Measurements from ENCODE around the gene TOR1A.

Gene TOR1A

GRCh38 chr9:129867136-129868022, 43.4 kb upstream of the TOR1A start:
- TF ChIP-seq YY1 (IDR thresholded peaks at IDR 0.05; ENCODE audit: insufficient read depth, insufficient read length) = no peak
- no peak for TF ChIP-seq SUZ12 (IDR thresholded peaks at IDR 0.05; ENCODE audit: extremely low read depth, insufficient read depth, insufficient read length)
- no peak for TF ChIP-seq ZNF274 (IDR thresholded peaks at IDR 0.05; ENCODE audit: low read depth, low read length)
- no peak for DNase-seq (ENCODE audit: low read depth, low spot score)
- peaks cover 33% of the 10 kb centered on the region for H3K36me3 ChIP-seq (ENCODE audit: insufficient read depth, insufficient read length, low read length)
- H3K9me3 ChIP-seq (ENCODE audit: insufficient read depth, low read length) = no peaks in the 10 kb centered on the region
- peaks cover 6% of the 10 kb centered on the region for H3K4me1 ChIP-seq (ENCODE audit: insufficient read depth, insufficient read length)
- no peaks in the 10 kb centered on the region for H3K27me3 ChIP-seq (ENCODE audit: insufficient read depth, insufficient read length)
- peak overlapping the region; percentile 50 for H3K9ac ChIP-seq (ENCODE audit: insufficient read length, low read depth)
- no peak overlapping the region for H3K4me3 ChIP-seq (ENCODE audit: insufficient read length, low read depth)

GRCh38 chr9:129866394-129867135, 42.6 kb upstream of the TOR1A start:
- no peak overlapping the region for H3K9ac ChIP-seq (ENCODE audit: insufficient read length, low read depth)
- H3K9me3 ChIP-seq (ENCODE audit: insufficient read depth, low read length) = no peaks in the 10 kb centered on the region
- TF ChIP-seq YY1 (IDR thresholded peaks at IDR 0.05; ENCODE audit: insufficient read depth, insufficient read length) (no peak), SUZ12 (IDR thresholded peaks at IDR 0.05; ENCODE audit: extremely low read depth, insufficient read depth, insufficient read length) (no peak), ZNF274 (IDR thresholded peaks at IDR 0.05; ENCODE audit: low read depth, low read length) (no peak)
- peaks cover 6% of the 10 kb centered on the region for H3K4me1 ChIP-seq (ENCODE audit: insufficient read depth, insufficient read length)
- H3K4me3 ChIP-seq (ENCODE audit: insufficient read length, low read depth) = no peak overlapping the region
- H3K36me3 ChIP-seq (ENCODE audit: insufficient read depth, insufficient read length, low read length) = peaks cover 39% of the 10 kb centered on the region
- no peak for DNase-seq (ENCODE audit: low read depth, low spot score)
- no peaks in the 10 kb centered on the region for H3K27me3 ChIP-seq (ENCODE audit: insufficient read depth, insufficient read length)

- Histone ChIP-seq H3K4me3 (ENCODE audit: insufficient read length, low read depth) (no peak overlapping the region), H3K9me3 (ENCODE audit: insufficient read depth, low read length) (no peaks in the 10 kb centered on the region), H3K36me3 (ENCODE audit: insufficient read depth, insufficient read length, low read length) (peaks cover 46% of the 10 kb centered on the region), H3K27me3 (ENCODE audit: insufficient read depth, insufficient read length) (no peaks in the 10 kb centered on the region), H3K4me1 (ENCODE audit: insufficient read depth, insufficient read length) (peaks cover 6% of the 10 kb centered on the region), H3K9ac (ENCODE audit: insufficient read length, low read depth) (no peak overlapping the region)
- no peak for DNase-seq (ENCODE audit: low read depth, low spot score)
- TF ChIP-seq ZNF274 (IDR thresholded peaks at IDR 0.05; ENCODE audit: low read depth, low read length) (no peak), YY1 (IDR thresholded peaks at IDR 0.05; ENCODE audit: insufficient read depth, insufficient read length) (no peak), SUZ12 (IDR thresholded peaks at IDR 0.05; ENCODE audit: extremely low read depth, insufficient read depth, insufficient read length) (no peak)
Measured at GRCh38 chr9:129865668-129866320, 41.9 kb upstream of the TOR1A start.

GRCh38 chr9:129864991-129865647, 41.2 kb upstream of the TOR1A start:
- Histone ChIP-seq H3K4me1 (ENCODE audit: insufficient read depth, insufficient read length) (peaks cover 6% of the 10 kb centered on the region), H3K36me3 (ENCODE audit: insufficient read depth, insufficient read length, low read length) (peaks cover 46% of the 10 kb centered on the region), H3K9ac (ENCODE audit: insufficient read length, low read depth) (no peak overlapping the region), H3K9me3 (ENCODE audit: insufficient read depth, low read length) (no peaks in the 10 kb centered on the region), H3K27me3 (ENCODE audit: insufficient read depth, insufficient read length) (no peaks in the 10 kb centered on the region), H3K4me3 (ENCODE audit: insufficient read length, low read depth) (no peak overlapping the region)
- TF ChIP-seq YY1 (IDR thresholded peaks at IDR 0.05; ENCODE audit: insufficient read depth, insufficient read length) = no peak
- no peak for TF ChIP-seq SUZ12 (IDR thresholded peaks at IDR 0.05; ENCODE audit: extremely low read depth, insufficient read depth, insufficient read length)
- no peak for TF ChIP-seq ZNF274 (IDR thresholded peaks at IDR 0.05; ENCODE audit: low read depth, low read length)
- no peak for DNase-seq (ENCODE audit: low read depth, low spot score)

- H3K36me3 ChIP-seq (ENCODE audit: insufficient read depth, insufficient read length, low read length) = peaks cover 52% of the 10 kb centered on the region
- no peaks in the 10 kb centered on the region for H3K27me3 ChIP-seq (ENCODE audit: insufficient read depth, insufficient read length)
- no peak for TF ChIP-seq SUZ12 (IDR thresholded peaks at IDR 0.05; ENCODE audit: extremely low read depth, insufficient read depth, insufficient read length)
- TF ChIP-seq ZNF274 (IDR thresholded peaks at IDR 0.05; ENCODE audit: low read depth, low read length) = no peak
- TF ChIP-seq YY1 (IDR thresholded peaks at IDR 0.05; ENCODE audit: insufficient read depth, insufficient read length) = no peak
- no peak overlapping the region for H3K4me3 ChIP-seq (ENCODE audit: insufficient read length, low read depth)
- peaks cover 6% of the 10 kb centered on the region for H3K4me1 ChIP-seq (ENCODE audit: insufficient read depth, insufficient read length)
- no peaks in the 10 kb centered on the region for H3K9me3 ChIP-seq (ENCODE audit: insufficient read depth, low read length)
- H3K9ac ChIP-seq (ENCODE audit: insufficient read length, low read depth) = peak overlapping the region; percentile 50
- no peak for DNase-seq (ENCODE audit: low read depth, low spot score)
Measured at GRCh38 chr9:129863059-129863690, 39.2 kb upstream of the TOR1A start.

- TF ChIP-seq SUZ12 (IDR thresholded peaks at IDR 0.05; ENCODE audit: extremely low read depth, insufficient read depth, insufficient read length) (no peak), ZNF274 (IDR thresholded peaks at IDR 0.05; ENCODE audit: low read depth, low read length) (no peak), YY1 (IDR thresholded peaks at IDR 0.05; ENCODE audit: insufficient read depth, insufficient read length) (no peak)
- no peak overlapping the region for H3K4me3 ChIP-seq (ENCODE audit: insufficient read length, low read depth)
- H3K36me3 ChIP-seq (ENCODE audit: insufficient read depth, insufficient read length, low read length) = peaks cover 50% of the 10 kb centered on the region
- H3K4me1 ChIP-seq (ENCODE audit: insufficient read depth, insufficient read length) = no peaks in the 10 kb centered on the region
- no peak for DNase-seq (ENCODE audit: low read depth, low spot score)
- H3K9ac ChIP-seq (ENCODE audit: insufficient read length, low read depth) = no peak overlapping the region
- H3K9me3 ChIP-seq (ENCODE audit: insufficient read depth, low read length) = no peaks in the 10 kb centered on the region
- no peaks in the 10 kb centered on the region for H3K27me3 ChIP-seq (ENCODE audit: insufficient read depth, insufficient read length)
Measured at GRCh38 chr9:129861447-129861827, 37.5 kb upstream of the TOR1A start.

Measured in NT2/D1 (cell line).